Measurements from ENCODE around the gene UBQLN1.
"Not testable (repeated sequence)": the region's sequence is repeated elsewhere in the genome, so short reads cannot be mapped to it uniquely, and the experiment has no call there.

UBQLN1 gene

DNA sequence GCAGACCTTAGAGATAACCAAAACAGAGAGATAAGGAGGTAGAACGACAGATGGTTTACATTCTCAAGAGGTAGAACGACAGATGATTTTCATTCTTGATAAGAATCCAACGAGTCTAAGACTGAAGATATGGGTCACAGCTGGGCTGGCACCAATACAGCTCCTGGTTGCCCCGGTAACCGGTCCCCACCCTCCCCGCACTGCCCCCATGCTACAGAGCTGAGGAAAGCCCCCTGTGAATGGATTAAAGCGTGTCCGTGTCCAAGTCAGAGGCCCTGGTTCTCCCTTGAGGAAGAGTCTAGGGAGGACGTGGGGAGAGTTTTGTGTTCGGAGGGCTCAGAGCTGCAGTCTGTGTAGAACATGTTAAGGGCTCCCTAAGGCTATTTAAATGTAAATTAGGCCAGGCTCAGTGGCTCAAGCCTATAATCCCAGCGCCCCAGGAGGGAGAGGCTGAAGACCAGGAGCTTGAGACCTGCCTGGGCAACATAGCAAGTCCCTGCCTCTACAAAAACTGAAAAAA lies 76.8 kb downstream of the UBQLN1 start:
- peak; percentile 73 for DNase-seq

DNA sequence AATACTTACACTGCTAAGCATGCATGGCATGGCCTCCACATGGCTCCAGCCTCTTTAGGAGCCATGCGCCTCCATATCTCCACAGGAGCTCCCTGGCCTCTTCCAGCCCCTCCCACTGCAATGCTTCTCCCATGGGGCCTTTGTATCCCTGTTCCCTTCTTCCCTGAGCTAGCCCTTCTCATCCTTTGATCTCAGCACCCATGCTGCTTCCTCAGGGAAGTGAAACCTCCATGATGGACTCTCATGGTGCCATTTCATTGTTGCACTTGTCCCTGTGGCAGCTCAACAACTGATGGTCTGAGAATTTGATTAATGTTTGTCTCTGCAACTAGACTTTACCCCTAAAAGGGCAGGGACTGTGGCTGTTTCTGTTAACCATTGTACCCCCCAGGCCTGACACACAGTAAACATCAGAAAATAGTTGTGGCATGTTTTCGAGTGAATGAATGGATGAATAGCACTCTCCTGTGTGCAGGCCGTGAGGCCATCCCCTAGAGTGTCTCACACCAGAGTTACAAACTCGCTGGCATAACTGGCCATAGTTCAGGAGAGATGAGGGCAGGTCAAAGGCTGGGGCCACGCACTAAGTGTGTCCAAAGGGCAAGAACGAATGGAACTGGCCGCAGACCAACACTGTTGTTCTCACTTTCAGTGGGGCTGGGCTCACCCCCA lies 78.2 kb downstream of the UBQLN1 start:
- DNase-seq: no peak

DNA sequence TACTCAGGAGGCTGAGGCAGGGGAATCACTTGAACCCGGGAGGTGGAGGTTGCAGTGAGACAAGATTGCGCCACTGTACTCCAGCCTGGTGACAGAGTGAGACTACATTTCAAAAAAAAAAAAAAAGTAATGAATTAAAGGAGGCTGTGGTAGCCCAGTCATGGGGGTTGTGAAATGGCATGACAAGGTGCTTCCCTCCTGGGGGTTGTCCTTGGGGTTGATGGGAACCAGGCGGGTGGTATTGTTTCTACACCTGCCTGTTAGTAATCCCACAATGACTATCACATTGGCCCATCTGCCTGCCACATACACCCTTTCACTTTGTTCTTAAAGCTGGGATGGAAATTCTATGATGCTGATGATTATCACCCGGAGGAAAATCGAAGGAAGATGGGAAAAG lies 79.2 kb downstream of the UBQLN1 start:
- no peak for DNase-seq

DNA sequence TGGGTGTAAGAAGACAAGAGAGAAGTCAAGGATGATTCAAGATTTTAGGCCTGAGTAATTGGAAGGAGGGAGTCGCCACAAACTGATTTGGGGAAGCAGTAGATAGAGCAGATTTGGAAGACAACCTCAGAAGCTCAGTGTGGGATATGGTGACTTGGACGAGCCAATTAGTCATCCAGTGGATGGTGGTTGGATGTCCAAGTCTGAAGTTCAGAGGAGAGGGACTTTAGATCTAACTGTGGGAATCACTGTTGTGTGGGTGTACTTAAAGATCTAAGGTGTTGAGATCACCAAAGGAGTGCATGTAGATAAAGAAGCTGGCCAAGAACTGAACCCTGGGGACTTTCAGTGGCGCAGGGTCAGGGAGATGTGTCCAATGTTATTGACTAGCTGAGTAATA lies 82.6 kb downstream of the UBQLN1 start:
- no peak for DNase-seq

DNA sequence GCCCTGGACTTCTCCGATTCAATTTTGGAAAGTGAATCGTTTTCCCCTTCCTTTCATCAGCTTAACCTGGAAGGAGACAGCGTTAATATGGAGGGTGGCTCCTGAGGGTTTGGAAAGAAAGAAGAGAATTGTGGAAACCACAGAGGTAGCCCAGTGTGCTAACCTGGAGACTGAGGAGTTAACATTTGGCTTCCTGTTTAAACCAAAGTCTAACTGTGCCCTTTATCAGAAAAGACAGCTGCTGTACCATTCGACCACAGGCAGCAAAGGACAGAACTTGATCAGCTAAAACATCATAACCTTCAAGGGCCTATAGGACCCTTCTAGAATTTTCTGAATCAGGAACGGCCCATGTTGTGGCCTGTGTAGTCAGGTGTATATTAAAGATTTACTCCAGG lies 84.1 kb downstream of the UBQLN1 start:
- DNase-seq: no peak

DNA sequence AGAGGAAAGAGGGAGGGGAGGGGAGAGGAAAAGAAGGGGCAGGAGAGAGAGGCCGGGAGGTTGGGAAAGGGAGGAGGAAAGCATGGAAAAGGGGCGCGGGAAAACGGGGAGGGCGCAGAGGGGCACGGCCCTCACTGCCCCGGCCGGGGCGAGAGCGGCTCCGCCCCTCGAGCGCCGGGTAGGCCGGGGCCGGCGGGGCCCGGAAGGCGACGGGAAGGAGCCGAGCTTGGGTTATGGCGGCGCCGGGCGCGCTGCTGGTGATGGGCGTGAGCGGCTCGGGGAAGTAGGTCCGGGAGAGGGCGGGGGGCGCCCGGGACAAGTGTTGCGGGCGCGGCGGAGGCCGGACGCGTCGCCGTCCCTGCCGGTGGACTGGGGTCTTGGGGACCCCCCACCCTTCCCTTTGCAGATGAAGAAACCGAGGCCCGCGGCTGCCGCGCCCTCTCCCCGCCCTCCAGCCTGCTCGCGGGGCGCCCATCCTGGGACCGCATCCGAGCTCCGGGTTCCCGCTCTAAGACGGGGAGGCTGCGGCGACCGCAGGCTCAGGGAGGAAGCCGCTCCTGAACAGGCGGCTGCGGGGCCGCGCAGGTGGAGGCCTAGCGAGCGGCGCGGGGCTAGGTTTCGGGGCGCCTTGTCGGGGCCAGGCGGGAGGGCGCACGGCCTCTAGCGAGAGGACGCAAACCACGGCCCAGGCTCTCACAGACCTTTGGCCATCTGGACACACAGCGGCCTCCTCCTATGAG lies 84.6 kb downstream of the UBQLN1 start, which contains the start of gene IDNK:
TSS of gene IDNK (plus strand) at position 205 of the 740 bp plus-strand sequence. CDS start at position 234, 29 bp downstream.
- peak; percentile 71 for DNase-seq

DNA sequence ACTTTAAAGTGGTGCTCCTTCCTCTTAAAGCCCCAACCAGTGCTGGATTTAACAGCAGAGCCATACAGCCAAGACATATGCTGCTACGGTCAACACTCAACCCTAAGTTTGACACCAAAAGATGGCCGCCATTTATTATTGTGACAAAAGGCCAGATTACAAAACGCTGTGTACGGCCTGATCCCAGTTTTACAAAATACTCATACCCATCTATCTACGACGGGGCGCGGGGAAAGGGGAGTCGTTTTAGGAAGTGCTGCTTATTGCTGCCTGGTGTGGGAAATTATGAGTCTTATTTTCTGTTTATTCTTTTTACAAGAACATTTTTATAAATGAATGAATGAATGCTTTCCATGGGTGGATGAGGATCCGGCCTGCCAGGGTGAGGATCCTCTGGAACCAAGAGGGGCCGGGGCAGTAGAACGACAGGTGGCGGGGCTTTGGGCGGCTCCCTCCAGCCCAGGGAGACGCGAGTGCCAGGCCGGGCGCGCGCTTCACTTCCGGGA lies 85.3 kb downstream of the UBQLN1 start:
- no peak for DNase-seq

DNA sequence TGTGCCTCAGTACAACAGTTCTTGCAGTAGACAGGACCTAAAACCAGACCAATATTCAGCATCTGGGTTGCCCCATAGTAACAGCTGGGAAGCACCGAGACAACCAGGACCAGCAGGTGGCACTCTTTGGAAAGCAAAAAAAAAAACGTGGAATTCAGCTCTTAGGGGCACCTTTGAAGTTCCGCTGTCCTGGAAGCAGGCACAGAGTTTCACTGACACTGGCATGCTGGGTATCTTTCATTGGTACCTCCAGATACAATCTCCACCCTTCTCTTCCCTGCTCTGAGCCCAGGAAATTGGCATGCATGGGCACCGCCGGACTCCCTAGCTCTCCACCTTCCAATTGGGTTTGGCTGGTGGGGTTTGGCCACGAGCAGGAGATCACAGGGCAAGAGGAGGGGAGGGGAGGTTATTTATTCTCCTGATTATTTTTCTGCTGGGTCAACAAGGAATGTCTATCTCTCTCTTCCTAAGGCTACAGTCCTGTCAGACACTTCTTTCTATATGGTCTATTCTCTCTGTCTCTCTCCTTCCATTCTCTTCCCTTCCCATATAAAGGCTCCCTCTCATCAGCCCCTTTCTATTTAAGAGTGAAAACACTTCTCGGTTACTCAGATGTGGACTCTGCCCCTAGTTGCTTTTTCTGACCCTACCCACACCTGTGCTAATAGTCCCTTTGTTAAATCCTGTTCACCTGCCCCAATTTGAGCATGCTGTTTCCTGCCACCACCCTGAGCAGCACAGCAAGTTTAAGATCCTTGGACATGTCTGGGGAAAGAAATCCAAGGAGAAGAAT lies 86.7 kb downstream of the UBQLN1 start:
- peak; percentile 70 for DNase-seq

DNA sequence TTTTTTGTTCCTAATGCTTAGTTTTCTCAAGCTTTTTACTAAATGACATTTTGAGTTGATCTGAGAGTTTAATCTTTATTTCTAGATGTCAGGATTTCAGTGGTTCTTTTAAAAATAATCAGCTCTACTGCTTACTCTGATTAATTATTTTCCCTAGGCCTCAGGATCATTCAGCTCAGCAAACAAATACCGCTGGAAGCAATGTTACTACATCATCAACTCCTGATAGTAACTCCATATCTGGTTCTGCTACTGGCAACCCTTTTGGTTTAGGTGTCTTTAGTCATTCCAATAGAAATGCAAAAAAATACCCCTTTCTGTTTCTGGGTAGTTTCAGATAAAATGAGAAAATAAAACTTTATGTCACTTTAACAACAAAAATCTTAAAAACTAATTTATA lies 90.5 kb downstream of the UBQLN1 start:
- no peak for DNase-seq

DNA sequence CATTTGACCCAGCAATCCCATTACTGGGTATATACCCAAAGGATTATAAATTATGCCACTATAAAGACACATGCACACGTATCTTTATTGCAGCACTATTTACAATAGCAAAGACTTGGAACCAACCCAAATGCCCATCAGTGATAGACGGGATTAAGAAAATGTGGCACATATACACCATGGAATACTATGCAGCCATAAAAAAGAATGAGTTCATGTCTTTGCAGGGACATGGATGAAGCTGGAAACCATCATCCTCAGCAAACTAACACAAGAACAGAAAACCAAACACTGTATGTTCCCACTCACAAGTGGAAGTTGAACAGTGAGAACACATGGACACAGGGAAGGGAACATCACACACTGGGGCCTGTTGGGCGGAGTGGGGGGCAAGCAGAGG lies 94.5 kb downstream of the UBQLN1 start:
- DNase-seq: not testable (repeated sequence)

Data from islet precursor cell (in vitro differentiated cells).